GM10847 (cell line): Measurements from ENCODE around the gene OPRL1.

Source experiments
- POLR2A ChIP-seq: IDR thresholded peaks from 2 replicates; pipeline ENCODE4 v1.6.1; 2011; ENCODE audit not compliant: insufficient read length; ENCODE audit errors: extremely low read depth

The OPRL1 gene

GRCh38 chr20:64050261-64051032 is 29.4 kb upstream of the OPRL1 start:
- TF ChIP-seq POLR2A: no peak

- TF ChIP-seq POLR2A: no peak
Observed at GRCh38 chr20:64051033-64051452, 28.8 kb upstream of the OPRL1 start.

- TF ChIP-seq POLR2A: no peak
Observed at GRCh38 chr20:64051561-64052325, 28.1 kb upstream of the OPRL1 start.

GRCh38 chr20:64052326-64052722 is 27.6 kb upstream of the OPRL1 start:
- no peak for TF ChIP-seq POLR2A

GRCh38 chr20:64052987-64053840 is 26.7 kb upstream of the OPRL1 start:
- TF ChIP-seq POLR2A: no peak

GRCh38 chr20:64053841-64054661 is 25.8 kb upstream of the OPRL1 start:
- TF ChIP-seq POLR2A: no peak

GRCh38 chr20:64055396-64055892 is 24.4 kb upstream of the OPRL1 start:
- TF ChIP-seq POLR2A: no peak

- no peak for TF ChIP-seq POLR2A
Observed at GRCh38 chr20:64055893-64056638, 23.8 kb upstream of the OPRL1 start.

GRCh38 chr20:64056639-64056888 is 23.3 kb upstream of the OPRL1 start:
- no peak for TF ChIP-seq POLR2A

- TF ChIP-seq POLR2A: no peak
Observed at GRCh38 chr20:64056889-64057627, 22.8 kb upstream of the OPRL1 start.

- TF ChIP-seq POLR2A: no peak
Observed at GRCh38 chr20:64057628-64058498, 22.0 kb upstream of the OPRL1 start.

- no peak for TF ChIP-seq POLR2A
Observed at GRCh38 chr20:64058536-64058935, 21.3 kb upstream of the OPRL1 start.

- TF ChIP-seq POLR2A: no peak
Observed at GRCh38 chr20:64062276-64062595, 17.6 kb upstream of the OPRL1 start.
